GM19239 (cell line): Measurements from ENCODE around the gene HCFC1R1.

Experiments used
- DNase-seq: peaks from one replicate; pipeline ENCODE4 v3.0.0; 2011; ENCODE audit warnings: low spot score; ENCODE audit not compliant: insufficient read length
- FAIRE-seq: peaks from 2 replicates; lab custom pipeline; 2011; peaks lifted over from hg19 to GRCh38; lab: Jason Lieb, UNC

Gene HCFC1R1

DNA sequence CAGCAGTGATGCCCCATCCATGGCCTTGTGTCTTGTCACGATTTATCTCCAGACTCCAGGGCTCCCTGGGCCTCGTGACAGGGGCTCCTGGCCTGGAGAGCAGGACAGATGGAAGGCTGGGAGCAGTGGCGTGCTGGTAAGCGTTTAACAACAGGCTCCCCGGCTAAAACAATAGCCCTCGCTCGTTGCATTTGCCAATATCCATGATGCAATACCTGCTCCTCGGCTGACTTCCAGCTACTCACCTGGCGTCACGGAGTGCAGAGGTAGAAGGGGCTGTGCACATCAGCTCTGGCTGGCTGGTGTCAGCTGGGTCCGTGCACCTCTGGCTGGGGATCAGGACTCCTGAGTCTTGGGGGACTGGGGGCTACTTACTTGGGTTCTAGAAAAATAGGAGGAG is 14.5 kb upstream of the HCFC1R1 start:
- DNase-seq (no peak), FAIRE-seq (no peak)

GRCh38 chr16:3036726-3037315 is 13.1 kb upstream of the HCFC1R1 start, which contains the start of gene BICDL2:
Gene BICDL2, minus strand, starts transcription at chr16:3036944. Its CDS starts 1,448 bp downstream, at chr16:3035496.
- no peak for FAIRE-seq
- DNase-seq: no peak

GRCh38 chr16:3035972-3036725 is 12.4 kb upstream of the HCFC1R1 start:
- DNase-seq: no peak
- FAIRE-seq: no peak

DNA sequence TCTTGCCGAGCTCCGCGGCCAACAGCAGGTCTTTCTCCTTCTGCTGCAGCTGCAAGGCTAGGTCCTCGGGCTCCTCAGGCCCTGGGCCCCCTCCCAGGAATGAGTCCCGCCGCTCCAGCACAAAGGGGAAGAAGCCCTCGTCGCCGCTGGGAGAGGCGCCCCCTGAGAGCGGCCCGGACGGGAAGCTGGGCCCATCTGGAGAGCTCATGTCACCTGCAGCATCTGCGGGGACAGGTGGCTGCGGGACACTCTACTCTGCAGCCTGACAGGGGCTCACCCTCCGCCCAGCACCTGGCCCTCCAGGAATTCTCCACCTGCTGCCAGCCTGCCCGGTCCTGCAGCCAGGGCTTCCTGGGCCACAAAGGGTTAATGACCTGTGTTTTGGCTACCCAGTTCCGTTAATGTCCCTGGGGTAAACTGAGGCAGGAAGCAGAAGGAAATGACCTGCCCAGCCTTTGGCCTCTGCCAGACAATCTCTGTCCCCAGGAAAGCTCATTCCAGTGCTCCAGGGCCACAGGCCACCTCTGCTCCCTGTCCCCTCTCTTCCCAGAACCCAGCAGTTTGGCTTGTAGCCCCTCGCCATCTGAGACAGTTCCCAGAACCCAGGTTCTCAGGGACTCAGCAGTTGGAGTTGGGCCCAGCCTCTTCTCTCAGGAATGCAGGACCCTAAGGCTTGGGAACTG is 11.7 kb upstream of the HCFC1R1 start:
- FAIRE-seq (no peak), DNase-seq (no peak)

DNA sequence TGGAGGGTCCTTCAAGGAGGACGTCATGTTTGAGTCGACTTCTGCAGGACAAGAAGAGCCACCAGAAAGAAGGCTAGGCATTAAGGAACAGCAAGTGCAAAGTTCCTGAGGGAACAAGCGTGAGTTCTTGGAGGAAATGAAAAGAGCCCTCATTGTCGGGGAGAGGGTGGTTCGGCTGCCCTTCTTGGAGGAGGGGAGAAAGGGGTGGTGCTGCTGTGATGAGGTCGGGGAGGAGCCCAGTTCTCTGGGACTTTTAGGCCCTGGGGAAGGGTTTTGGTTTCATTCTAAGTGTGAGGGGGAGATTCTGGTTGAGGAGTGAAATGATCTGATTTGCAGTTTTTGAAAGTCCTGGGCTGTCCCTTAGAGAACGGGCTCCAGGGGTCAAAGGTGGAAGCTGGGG is 8.9 kb upstream of the HCFC1R1 start:
- FAIRE-seq (no peak), DNase-seq (no peak)

DNA sequence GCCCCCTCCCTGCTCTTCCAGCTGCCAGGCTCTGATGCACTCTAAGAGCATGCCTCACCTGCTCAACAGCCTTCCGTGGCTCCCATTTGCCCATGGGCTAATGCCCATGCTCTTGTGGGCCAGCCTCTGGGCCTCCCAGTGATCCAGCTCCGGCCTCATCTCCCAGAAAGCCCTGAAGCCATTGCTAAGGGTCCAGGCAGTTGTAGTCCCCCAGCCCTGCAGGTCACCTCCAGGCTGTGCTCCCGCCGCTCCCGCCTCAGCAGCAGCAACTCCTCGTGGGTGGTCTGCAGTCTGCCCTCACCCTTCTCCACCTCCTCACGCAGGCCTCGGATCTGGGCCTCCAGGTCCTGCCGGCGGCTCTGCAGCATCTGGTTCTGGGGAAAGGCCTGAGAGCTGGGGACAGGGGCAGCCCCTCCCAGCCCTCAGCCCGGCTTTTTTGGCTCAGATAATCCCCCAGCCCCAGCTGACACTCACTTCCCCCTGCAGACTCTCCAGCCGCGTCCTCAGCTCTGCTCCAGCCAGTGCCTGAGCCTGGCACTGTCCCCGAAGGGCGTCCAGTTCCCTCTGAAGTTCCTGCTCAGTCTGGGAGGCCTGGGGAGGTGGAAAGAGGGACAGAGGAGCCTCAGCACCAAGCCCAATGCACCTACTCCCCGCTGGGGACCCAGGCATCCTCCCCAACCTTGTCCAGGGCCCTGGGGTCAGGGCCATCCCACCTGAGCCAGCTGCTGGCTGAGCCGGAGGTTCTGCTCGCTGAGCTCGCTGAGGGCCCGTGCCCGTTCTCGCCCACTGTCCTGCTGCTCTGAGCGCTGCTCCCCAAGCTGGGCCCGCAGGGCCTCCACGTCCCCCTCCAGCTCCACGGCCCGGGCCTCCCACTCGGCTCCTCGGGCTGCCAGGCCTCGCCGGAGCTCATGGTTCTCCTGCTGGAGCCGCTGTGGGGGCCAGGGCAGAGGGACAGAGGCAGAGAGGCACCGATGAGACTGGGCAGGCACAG is 6.8 kb upstream of the HCFC1R1 start:
- DNase-seq (no peak), FAIRE-seq (no peak)

GRCh38 chr16:3029491-3030221 is 5.9 kb upstream of the HCFC1R1 start:
- FAIRE-seq (no peak), DNase-seq (no peak)

GRCh38 chr16:3028716-3029319 is 5.1 kb upstream of the HCFC1R1 start:
- DNase-seq (no peak), FAIRE-seq (no peak)

DNA sequence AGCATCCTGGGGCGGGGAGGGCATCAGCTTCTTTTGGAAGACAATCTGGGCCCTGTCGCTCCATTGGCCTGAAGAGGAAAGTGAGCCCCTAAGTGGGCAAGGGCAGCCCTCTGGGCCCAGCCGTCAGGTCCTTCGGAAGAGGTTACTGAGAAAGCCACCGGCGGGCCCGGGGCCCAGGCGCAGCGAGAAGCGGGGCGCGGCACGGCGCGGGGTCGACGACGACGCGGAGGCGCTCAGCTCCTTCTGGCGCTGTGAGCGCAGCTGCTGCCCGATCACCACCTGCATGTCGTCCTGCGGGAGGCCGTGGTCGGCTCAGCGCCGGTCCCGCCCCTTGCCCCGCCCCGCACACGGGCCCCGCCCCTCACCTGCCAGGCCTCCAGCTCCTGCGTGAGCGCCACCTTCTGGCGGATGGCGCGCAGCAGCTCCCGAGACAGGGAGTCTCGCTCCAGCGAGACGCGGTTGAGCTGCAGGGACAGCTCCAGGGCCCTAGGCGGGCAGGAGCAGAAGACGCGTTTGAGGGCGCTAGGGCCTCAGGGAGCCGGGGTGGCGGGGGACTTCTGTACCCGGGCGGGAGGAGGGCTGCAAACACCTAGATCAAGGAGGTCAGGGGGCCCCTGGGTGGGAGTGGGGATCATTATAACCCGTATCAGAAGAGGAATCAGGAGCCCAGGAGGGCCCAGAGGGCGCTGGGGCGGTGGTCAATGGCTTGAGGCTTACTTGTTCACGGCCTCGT is 4.4 kb upstream of the HCFC1R1 start:
- FAIRE-seq (peak; percentile 82), DNase-seq (peak; percentile 87)

GRCh38 chr16:3027489-3027795 is 3.7 kb upstream of the HCFC1R1 start:
- FAIRE-seq: no peak
- no peak for DNase-seq

- FAIRE-seq (no peak), DNase-seq (no peak)
Measured at GRCh38 chr16:3026609-3027488, 3.1 kb upstream of the HCFC1R1 start.

DNA sequence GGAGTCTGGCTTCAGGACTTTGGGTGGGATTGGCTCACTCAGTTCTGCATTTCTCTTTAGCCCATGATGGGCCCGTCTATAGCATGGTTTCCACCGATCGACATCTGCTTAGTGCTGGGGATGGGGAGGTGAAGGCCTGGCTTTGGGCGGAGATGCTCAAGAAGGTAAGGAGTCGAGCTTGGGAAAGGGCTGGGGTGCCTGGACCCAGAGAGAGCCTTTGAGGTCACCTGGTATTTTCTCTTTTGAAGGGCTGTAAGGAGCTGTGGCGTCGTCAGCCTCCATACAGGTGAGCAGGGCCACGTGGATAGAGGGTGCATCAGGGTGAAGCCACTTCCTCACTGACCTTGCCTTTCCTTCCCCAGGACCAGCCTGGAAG is 2.2 kb upstream of the HCFC1R1 start:
- FAIRE-seq: no peak

GRCh38 chr16:3025032-3026002 is 1.6 kb upstream of the HCFC1R1 start:
- no peak for DNase-seq

More for the DNA sequence above, 2.2 kb upstream of the HCFC1R1 start:
- DNase-seq: no peak

DNA sequence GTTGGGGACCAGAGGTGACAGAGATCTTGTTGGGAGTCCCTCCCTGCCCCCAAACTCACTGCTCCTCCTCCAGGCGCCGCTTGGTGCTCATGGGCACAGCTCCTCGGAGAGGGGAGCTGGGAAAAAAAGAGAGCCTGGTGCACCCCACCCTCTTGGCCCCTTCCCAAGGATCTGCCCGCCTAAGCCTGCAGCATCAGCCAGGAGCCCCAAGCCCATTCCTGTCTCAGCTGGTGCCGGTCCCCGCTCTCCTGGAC is 400 bp downstream of the HCFC1R1 start:
- FAIRE-seq (no peak), DNase-seq (no peak)

More at GRCh38 chr16:3025032-3026002, 1.6 kb upstream of the HCFC1R1 start:
- FAIRE-seq: no peak

DNA sequence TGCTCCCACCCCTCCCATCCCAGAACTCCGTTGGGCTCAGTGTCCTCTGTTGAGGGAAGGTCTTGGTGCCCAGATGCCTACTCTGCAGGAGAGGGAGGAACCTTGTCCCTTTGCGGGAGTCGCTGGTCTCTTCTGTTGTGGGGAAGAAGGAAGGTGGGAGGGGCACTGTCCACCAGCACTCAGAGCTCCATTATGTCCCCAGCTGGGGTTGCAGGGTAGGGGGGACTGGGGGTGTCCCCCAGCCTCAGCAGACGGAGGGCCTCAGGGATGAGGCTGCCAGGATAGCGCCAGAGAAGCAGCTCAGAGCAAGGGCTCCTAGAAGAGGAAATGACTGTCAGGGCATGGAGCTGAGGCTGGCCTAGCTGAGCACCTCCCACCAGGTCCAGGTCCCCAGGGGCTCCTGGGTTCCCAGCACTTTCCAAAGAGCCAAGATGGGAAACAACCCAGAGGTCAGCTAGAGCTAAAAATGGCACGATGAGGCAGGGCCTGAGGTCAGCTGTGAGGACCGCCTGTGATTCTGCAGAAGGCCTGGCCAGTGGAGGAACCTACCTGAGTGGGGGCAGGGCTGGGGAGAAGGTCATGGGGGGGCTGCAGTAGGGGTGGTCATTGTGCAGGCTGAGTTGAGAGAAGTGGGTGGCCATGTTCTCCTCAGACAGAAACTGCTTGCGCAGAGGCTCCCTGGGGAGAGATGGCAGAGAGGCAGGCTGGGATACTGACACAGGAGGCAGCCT is 893 bp downstream of the HCFC1R1 start:
- DNase-seq (no peak), FAIRE-seq (no peak)

DNA sequence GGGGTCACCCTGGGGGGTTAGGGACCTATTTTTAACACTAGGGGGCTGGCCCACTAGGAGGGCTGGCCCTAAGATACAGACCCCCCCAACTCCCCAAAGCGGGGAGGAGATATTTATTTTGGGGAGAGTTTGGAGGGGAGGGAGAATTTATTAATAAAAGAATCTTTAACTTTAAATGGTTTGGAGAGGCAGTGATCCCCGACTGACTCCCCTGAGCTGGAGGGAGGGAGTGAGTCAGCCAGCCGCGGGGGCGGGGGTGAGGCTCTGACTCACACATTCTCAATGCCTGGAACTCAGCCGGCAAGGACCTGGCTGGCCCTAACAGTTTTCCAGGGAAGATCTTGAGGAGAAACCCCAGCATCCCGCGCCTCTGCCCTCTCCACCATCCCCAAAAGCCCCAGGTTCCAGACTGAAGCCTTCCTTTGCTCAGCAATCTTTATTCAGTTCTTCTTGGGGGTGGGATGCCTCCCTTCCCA is 1.5 kb downstream of the HCFC1R1 start:
- DNase-seq (no peak), FAIRE-seq (peak; percentile 40)
